ENCODE results near the gene MAN2B2.

DNA sequence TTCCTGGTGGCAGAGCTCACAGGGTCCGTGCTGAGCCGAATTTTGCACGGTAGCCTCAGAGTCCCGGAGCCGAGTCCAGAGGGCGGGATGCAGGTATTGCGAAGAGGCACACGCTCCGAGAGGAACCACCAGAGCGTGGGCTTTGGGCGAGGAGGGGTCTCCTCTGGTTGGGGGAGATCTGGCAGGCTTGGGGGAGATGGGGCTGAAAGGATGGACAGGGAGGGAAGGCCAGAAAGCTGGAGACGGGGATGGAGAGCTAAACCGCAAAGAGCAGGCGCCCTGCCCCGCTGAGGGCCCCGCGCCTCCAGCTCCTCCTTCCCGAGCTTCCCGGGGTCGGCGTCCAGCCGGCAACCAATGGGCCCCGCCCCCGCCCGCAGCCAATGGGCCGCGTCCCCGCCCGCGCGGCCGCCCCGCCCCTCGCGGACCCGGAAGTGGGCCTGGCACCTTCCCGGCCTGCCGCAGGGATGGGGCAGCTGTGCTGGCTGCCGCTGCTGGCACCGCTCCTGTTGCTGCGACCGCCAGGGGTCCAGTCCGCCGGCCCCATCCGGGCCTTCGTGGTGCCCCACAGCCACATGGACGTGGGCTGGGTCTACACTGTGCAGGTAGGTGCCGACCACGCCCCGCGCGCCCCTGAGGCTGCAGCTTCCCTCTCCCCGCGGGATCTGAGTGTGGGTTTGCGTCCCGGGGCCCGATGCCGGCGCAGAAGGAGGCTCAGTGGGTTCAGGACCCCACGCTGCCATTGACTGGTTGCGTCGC lies at the start of gene MAN2B2:
- TF ChIP-seq CTCF (IDR thresholded peaks at IDR 0.05; ENCODE audit: poor library complexity) (no peak), EZH2 (IDR thresholded peaks at IDR 0.05; ENCODE audit: borderline replicate concordance) (no peak), EZH2phosphoT487 (IDR thresholded peaks at IDR 0.05; ENCODE audit: low read depth, severe bottlenecking, unreplicated experiment) (no peak)

Data from hepatocyte (in vitro differentiated cells).